GM20431 (cell line): ENCODE measurements around the gene SRPK2.
"Not testable (repeated sequence)": the region's sequence is repeated elsewhere in the genome, so short reads cannot be mapped to it uniquely, and the experiment has no call there.

Experiments
- in situ Hi-C: fragments of 300-500 bp; cut with MseI, MboI; formaldehyde crosslinking; loops from one replicate; pipeline ENCODE4 v1.15.0; 2020; ENCODE audit warnings: low sequenced_read_pairs; ENCODE audit not compliant: unreplicated experiment

Gene SRPK2

GRCh38 chr7:105307163-105307672 is 81.5 kb downstream of the SRPK2 start:
- in situ Hi-C loops, result no loop called here

GRCh38 chr7:105306298-105306748 is 82.4 kb downstream of the SRPK2 start:
- in situ Hi-C loops, result no loop called here

- in situ Hi-C loops, result no loop called here
Measured at GRCh38 chr7:105305633-105306032, 83.1 kb downstream of the SRPK2 start.

- in situ Hi-C loops, result no loop called here
Measured at GRCh38 chr7:105304040-105304895, 84.5 kb downstream of the SRPK2 start.

- in situ Hi-C loops, result not testable (repeated sequence)
Measured at GRCh38 chr7:105300587-105300986, 88.1 kb downstream of the SRPK2 start.

GRCh38 chr7:105298439-105298894 is 90.3 kb downstream of the SRPK2 start:
- in situ Hi-C loops, result no loop called here

GRCh38 chr7:105297985-105298384 is 90.7 kb downstream of the SRPK2 start:
- in situ Hi-C loops, result no loop called here

- in situ Hi-C loops, result no loop called here
Measured at GRCh38 chr7:105297309-105297708, 91.4 kb downstream of the SRPK2 start.

- in situ Hi-C loops, result no loop called here
Measured at GRCh38 chr7:105296491-105296890, 92.2 kb downstream of the SRPK2 start.

GRCh38 chr7:105295596-105296352 is 92.9 kb downstream of the SRPK2 start:
- in situ Hi-C loops, result no loop called here

GRCh38 chr7:105294482-105294881 is 94.2 kb downstream of the SRPK2 start:
- in situ Hi-C loops, result not testable (repeated sequence)

- in situ Hi-C loops, result no loop called here
Measured at GRCh38 chr7:105289704-105290103, 99.0 kb downstream of the SRPK2 start.

GRCh38 chr7:105286441-105286840 is 102.3 kb downstream of the SRPK2 start:
- in situ Hi-C loops, result no loop called here

GRCh38 chr7:105285118-105285874 is 103.4 kb downstream of the SRPK2 start:
- in situ Hi-C loops, result no loop called here

GRCh38 chr7:105284014-105284413 is 104.7 kb downstream of the SRPK2 start:
- in situ Hi-C loops, result no loop called here

- in situ Hi-C loops, result no loop called here
Measured at GRCh38 chr7:105281966-105282365, 106.8 kb downstream of the SRPK2 start.

- in situ Hi-C loops, result no loop called here
Measured at GRCh38 chr7:105279688-105280007, 109.1 kb downstream of the SRPK2 start.

GRCh38 chr7:105278973-105279687 is 109.6 kb downstream of the SRPK2 start:
- in situ Hi-C loops, result no loop called here

GRCh38 chr7:105278565-105278964 is 110.2 kb downstream of the SRPK2 start:
- in situ Hi-C loops, result no loop called here

GRCh38 chr7:105277341-105277740 is 111.4 kb downstream of the SRPK2 start:
- in situ Hi-C loops, result no loop called here
